ENCODE data around the gene OR6C65. TPM values are rescaled to one million over a fixed set of nuclear protein-coding genes. Genes with fewer than 3 reads are reported as not detected.

OR6C65 gene
- total RNA-seq, 1 experiment from 2014 or later, result not detected

DNA sequence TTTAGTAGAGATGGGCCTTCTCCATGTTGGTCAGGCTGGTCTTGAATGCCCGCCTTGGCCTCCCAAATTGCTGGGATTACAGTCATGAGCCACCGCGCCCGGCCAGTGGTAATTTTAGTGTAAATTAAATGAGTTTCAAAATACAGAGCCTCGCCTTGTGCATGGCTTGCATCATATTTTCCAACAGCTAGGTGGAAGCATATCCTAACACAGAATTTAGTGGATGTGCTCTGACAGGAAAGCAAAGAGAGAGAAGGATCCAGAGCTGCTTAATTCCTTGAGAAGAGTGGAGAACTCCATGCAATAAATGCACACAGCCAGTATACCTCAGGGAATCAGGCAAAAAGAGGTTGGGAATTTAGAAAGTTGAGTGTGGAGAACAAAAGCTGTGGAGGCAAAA lies 46.0 kb downstream of the OR6C65 start:
- Mint-ChIP-seq H3K27me3 (ENCODE audit: unreplicated experiment) (no peaks in the 10 kb centered on the region), H3K4me3 (ENCODE audit: low read depth, unreplicated experiment) (no peak overlapping the region), H3K27ac (ENCODE audit: unreplicated experiment) (no peak overlapping the region), H3K36me3 (ENCODE audit: insufficient read depth, unreplicated experiment) (no peaks in the 10 kb centered on the region), H3K4me1 (ENCODE audit: low read depth, unreplicated experiment) (no peaks in the 10 kb centered on the region), H3K9me3 (ENCODE audit: low read depth, unreplicated experiment) (no peaks in the 10 kb centered on the region)
- TF ChIP-seq, protein P1, sequence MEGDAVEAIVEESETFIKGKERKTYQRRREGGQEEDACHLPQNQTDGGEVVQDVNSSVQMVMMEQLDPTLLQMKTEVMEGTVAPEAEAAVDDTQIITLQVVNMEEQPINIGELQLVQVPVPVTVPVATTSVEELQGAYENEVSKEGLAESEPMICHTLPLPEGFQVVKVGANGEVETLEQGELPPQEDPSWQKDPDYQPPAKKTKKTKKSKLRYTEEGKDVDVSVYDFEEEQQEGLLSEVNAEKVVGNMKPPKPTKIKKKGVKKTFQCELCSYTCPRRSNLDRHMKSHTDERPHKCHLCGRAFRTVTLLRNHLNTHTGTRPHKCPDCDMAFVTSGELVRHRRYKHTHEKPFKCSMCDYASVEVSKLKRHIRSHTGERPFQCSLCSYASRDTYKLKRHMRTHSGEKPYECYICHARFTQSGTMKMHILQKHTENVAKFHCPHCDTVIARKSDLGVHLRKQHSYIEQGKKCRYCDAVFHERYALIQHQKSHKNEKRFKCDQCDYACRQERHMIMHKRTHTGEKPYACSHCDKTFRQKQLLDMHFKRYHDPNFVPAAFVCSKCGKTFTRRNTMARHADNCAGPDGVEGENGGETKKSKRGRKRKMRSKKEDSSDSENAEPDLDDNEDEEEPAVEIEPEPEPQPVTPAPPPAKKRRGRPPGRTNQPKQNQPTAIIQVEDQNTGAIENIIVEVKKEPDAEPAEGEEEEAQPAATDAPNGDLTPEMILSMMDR (IDR thresholded peaks at IDR 0.05; ENCODE audit: unreplicated experiment), result no peak
- CTCF ChIA-PET, result no interaction called here
- DNase-seq, result no peak
- intact Hi-C loops (cut with micrococcal nuclease; ENCODE audit: unreplicated experiment), result loop anchor here (1.0 kb wide), 1 partner anchor 173 kb away; no protein-coding TSS in a partner anchor
- no TSS peak for BruUV-seq (replicated peaks)

DNA sequence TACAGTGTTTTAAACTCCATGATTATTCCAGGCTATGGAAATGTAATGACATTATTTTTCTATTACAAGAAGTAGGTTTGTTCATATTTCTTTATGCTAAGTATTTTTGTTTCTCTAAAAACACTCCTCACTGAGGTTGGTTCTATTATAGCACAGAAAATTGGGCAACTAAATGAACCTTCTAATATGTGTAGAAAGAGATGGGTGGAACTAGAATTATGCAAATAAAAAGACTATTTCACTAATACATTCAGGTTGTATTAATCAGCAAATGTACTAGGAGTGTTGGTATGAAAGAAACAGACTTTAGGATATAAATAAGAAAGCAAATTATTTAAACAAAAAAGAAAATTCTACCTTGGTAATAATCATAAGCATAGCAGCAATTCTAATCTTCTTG lies 48.5 kb downstream of the OR6C65 start:
- H3K9me3 Mint-ChIP-seq (ENCODE audit: low read depth, unreplicated experiment), result no peaks in the 10 kb centered on the region
- no peaks in the 10 kb centered on the region for H3K4me1 Mint-ChIP-seq (ENCODE audit: low read depth, unreplicated experiment)
- no peaks in the 10 kb centered on the region for H3K27me3 Mint-ChIP-seq (ENCODE audit: unreplicated experiment)
- BruUV-seq (replicated peaks), result no TSS peak
- no peaks in the 10 kb centered on the region for H3K36me3 Mint-ChIP-seq (ENCODE audit: insufficient read depth, unreplicated experiment)
- CTCF ChIA-PET, result no interaction called here
- TF ChIP-seq, protein P1 (IDR thresholded peaks at IDR 0.05; ENCODE audit: unreplicated experiment), result no peak
- DNase-seq, result no peak
- no peak overlapping the region for H3K27ac Mint-ChIP-seq (ENCODE audit: unreplicated experiment)
- no peak overlapping the region for H3K4me3 Mint-ChIP-seq (ENCODE audit: low read depth, unreplicated experiment)
- intact Hi-C loops (cut with micrococcal nuclease; ENCODE audit: unreplicated experiment), result no loop called here

Other genes with a start within 250 kb of the OR6C65 start
- gene OR10A7, start 179.5 kb upstream of the OR6C65 start, total RNA-seq (2022), result not detected in 2 replicates
- gene OR6C74, start 155.9 kb upstream of the OR6C65 start, total RNA-seq (2022), result not detected in 2 replicates
- not detected in 2 replicates for gene OR6C6, start 104.0 kb upstream of the OR6C65 start, total RNA-seq (2022)
- not detected in 2 replicates for gene OR6C1, start 86.2 kb upstream of the OR6C65 start, total RNA-seq (2022)
- not detected in 2 replicates for gene OR6C3, start 69.8 kb upstream of the OR6C65 start, total RNA-seq (2022)
- not detected in 2 replicates for gene OR6C75, start 37.6 kb upstream of the OR6C65 start, total RNA-seq (2022)
- gene OR6C76, start 25.7 kb downstream of the OR6C65 start, total RNA-seq (2022), result not detected in 2 replicates
- gene OR6C2, start 43.5 kb downstream of the OR6C65 start, total RNA-seq (2022), result not detected in 2 replicates
- gene OR6C70, start 69.6 kb downstream of the OR6C65 start, total RNA-seq (2022), result not detected in 2 replicates
- gene OR6C68, start 91.8 kb downstream of the OR6C65 start, total RNA-seq (2022), result not detected in 2 replicates
- not detected in 2 replicates for gene OR6C4, start 149.1 kb downstream of the OR6C65 start, total RNA-seq (2022)
- gene OR2AP1, start 171.9 kb downstream of the OR6C65 start, total RNA-seq (2022), result not detected in 2 replicates
- gene OR10P1, start 236.4 kb downstream of the OR6C65 start, total RNA-seq (2022), result not detected in 2 replicates

Data from Calu3 (cell line).